ENCODE data around the gene RPTOR.

DNA sequence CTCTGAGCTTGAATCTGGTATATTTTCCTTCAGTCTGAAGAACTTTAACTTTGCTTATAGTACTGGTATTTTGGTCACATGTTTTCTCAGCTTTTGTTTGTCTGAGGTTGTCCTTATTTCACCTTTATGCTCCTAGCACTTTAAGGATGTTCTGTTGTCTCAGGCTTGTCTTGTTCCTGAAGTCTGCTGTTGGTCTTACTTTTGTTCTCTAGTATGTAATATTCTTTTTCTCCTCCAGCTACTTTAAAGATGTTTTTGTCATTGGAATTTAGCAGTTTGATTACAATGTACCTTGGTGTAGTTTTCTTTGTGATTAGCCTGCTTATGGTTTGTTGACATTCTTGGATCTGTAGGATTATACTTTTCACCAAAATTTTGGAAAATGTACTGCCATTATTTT is 23.6 kb downstream of the RPTOR start:
- TF ChIP-seq ZBTB40 (IDR thresholded peaks at IDR 0.05; ENCODE audit: borderline replicate concordance) (no peak), E2F4 (IDR thresholded peaks at IDR 0.05; ENCODE audit: low read depth, low read length) (no peak), HDAC2 (IDR thresholded peaks at IDR 0.05) (no peak), NRF1 (conservative IDR thresholded peaks at IDR 0.05; ENCODE audit: low read depth, low read length) (no peak), EGR1 (IDR thresholded peaks at IDR 0.05; ENCODE audit: borderline replicate concordance in 1 of 2, low read depth in 2 of 2, low read length in 2 of 2) (no peak), SMC3 (IDR thresholded peaks at IDR 0.05; ENCODE audit: borderline replicate concordance, low read length) (no peak), ZNF274 (IDR thresholded peaks at IDR 0.05; ENCODE audit: insufficient read depth, insufficient read length) (no peak), TAF1 (IDR thresholded peaks at IDR 0.05; ENCODE audit: borderline replicate concordance, low read depth, low read length) (no peak), NFIC (IDR thresholded peaks at IDR 0.05; ENCODE audit: low read depth, low read length) (no peak), POLR2A (IDR thresholded peaks at IDR 0.05; ENCODE audit: low read depth, low read length) (no peak), JUND (IDR thresholded peaks at IDR 0.05; ENCODE audit: low read depth, low read length) (no peak), BMI1 (IDR thresholded peaks at IDR 0.05; ENCODE audit: borderline replicate concordance) (no peak)
- TF ChIP-seq, protein P1, sequence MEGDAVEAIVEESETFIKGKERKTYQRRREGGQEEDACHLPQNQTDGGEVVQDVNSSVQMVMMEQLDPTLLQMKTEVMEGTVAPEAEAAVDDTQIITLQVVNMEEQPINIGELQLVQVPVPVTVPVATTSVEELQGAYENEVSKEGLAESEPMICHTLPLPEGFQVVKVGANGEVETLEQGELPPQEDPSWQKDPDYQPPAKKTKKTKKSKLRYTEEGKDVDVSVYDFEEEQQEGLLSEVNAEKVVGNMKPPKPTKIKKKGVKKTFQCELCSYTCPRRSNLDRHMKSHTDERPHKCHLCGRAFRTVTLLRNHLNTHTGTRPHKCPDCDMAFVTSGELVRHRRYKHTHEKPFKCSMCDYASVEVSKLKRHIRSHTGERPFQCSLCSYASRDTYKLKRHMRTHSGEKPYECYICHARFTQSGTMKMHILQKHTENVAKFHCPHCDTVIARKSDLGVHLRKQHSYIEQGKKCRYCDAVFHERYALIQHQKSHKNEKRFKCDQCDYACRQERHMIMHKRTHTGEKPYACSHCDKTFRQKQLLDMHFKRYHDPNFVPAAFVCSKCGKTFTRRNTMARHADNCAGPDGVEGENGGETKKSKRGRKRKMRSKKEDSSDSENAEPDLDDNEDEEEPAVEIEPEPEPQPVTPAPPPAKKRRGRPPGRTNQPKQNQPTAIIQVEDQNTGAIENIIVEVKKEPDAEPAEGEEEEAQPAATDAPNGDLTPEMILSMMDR (IDR thresholded peaks at IDR 0.05 in 2 of 3, conservative IDR thresholded peaks at IDR 0.05 in 1 of 3; ENCODE audit: control insufficient read depth in 2 of 3, extremely low read depth in 1 of 3, insufficient read depth in 1 of 3, low read depth in 3 of 3, low read length in 3 of 3): no peak
